Activated naive CD4-positive, alpha-beta T cell treated with Interleukin-2 at 50 U/mL for 16 hours (primary cell): ENCODE results near the gene C6orf52.

Source experiments
- DNase-seq: peaks from one replicate; pipeline ENCODE4 v3.0.0-alpha.2; 2020

Gene C6orf52

GRCh38 chr6:10643201-10643651 is 51.2 kb downstream of the C6orf52 start:
- DNase-seq = no peak

- DNase-seq = no peak
Observed at GRCh38 chr6:10641528-10641927, 52.9 kb downstream of the C6orf52 start.

GRCh38 chr6:10640412-10640811 is 54.0 kb downstream of the C6orf52 start:
- DNase-seq = no peak

GRCh38 chr6:10633216-10633615 is 61.2 kb downstream of the C6orf52 start:
- no peak for DNase-seq

GRCh38 chr6:10630178-10630577 is 64.2 kb downstream of the C6orf52 start:
- no peak for DNase-seq

- DNase-seq = no peak
Observed at GRCh38 chr6:10627800-10628199, 66.6 kb downstream of the C6orf52 start.

GRCh38 chr6:10626154-10626741 is 68.2 kb downstream of the C6orf52 start:
- DNase-seq = no peak

- DNase-seq = no peak
Observed at GRCh38 chr6:10624836-10625235, 69.6 kb downstream of the C6orf52 start.

GRCh38 chr6:10621847-10622246 is 72.6 kb downstream of the C6orf52 start:
- no peak for DNase-seq
